Right lobe of liver (tissue), 6 donors: ENCODE data around the gene KRT23. TPM values are rescaled to one million over a fixed set of nuclear protein-coding genes. Genes with fewer than 3 reads are reported as not detected.

Source experiments
- ATAC-seq, 4 donors: fragments of 200-7000 bp; cut with Tn5 transposase; one replicate each; pipeline ENCODE4 v1.9.1; 2020; ENCODE audit warnings: mild to moderate bottlenecking in 4 of 4, moderate library complexity in 4 of 4
- DNase-seq, 3 donors: peaks; one replicate each; pipeline ENCODE4 v3.0.0-alpha.2; 2020
- H3K27ac ChIP-seq, 3 donors: fragments of 200-600 bp; one replicate each; pipeline ENCODE4 v1.8.0; 2022
- H3K27me3 ChIP-seq, 2 donors: fragments of 200-600 bp; one replicate each; pipeline ENCODE4 v1.8.0; 2022
- H3K36me3 ChIP-seq, 4 donors: fragments of 200-600 bp; sonication (generic) in 1 of 4; one replicate each; pipeline versions ENCODE4 v1.5.1 to v1.8.0; 2017 to 2022; ENCODE audit warnings: control low read depth in 1 of 4
- H3K4me1 ChIP-seq, 4 donors: fragments of 200-600 bp; sonication (generic) in 1 of 4; one replicate each; pipeline versions ENCODE4 v1.5.1 to v1.8.0; 2017 to 2022; ENCODE audit warnings: control low read depth in 1 of 4
- H3K4me3 ChIP-seq, 3 donors: fragments of 200-600 bp; one replicate each; pipeline ENCODE4 v1.8.0; 2022
- H3K9me3 ChIP-seq, 4 donors: fragments of 200-600 bp; sonication (generic) in 1 of 4; one replicate each; pipeline versions ENCODE4 v1.5.1 to v1.8.0; 2017 to 2022; ENCODE audit warnings: control low read depth in 1 of 4
- POLR2A ChIP-seq: fragments of 450-650 bp; IDR thresholded peaks from one replicate; pipeline ENCODE4 v1.6.1; 2017; ENCODE audit warnings: antibody characterized with exemption, mild to moderate bottlenecking
- WGBS: methylation state at CpG from one replicate; pipeline ENCODE4 v1.1.6; 2018; ENCODE audit warnings: low coverage, low lambda C conversion rate; ENCODE audit not compliant: insufficient coverage; ENCODE audit errors: missing lambda C conversion rate; 5-methylcytosine and 5-hydroxymethylcytosine counted together
- intact Hi-C, 2 donors: fragments of 100-400 bp; cut with DNase I; formaldehyde crosslinking; loops; one replicate each; pipeline versions ENCODE4 v1.11.2 to v1.14.1; 2022
- total RNA-seq, 6 experiments: library from RNA; depleted of rRNA in 2 of 6; stranded (reverse); fragments of >200 nt in 2 of 6; fragmentation: NEBNext Ultra II Directional in 3 of 6; extraction: Animal tissue kit (Norgen Biotek cat#: 25700) in 3 of 6; gene quantifications; one replicate each; pipeline versions ENCODE4 v1.1.0 to v1.2.4, GENCODE V29; 2016 to 2023
- TF ChIP-seq, protein P1 (sequence below), 4 donors: fragments of 200-600 bp in 3 of 4; fragments of 450-650 bp in 1 of 4; IDR thresholded peaks; one replicate each; pipeline versions ENCODE4 v1.5.1 to v1.8.0; 2016 to 2022; ENCODE audit warnings: antibody characterized with exemption in 4 of 4, mild to moderate bottlenecking in 2 of 4
- donor health status: DM: no; HTN: yes; CAD: no.
- donor health status: DM: no; HTN: no; CAD: no.
- donor health status: DM: no; HTN: no; CAD: no.
- donor health status: DM: no; HTN: yes; CAD: no.
- donor health status: DM: no; HTN: yes; CAD: no.

The KRT23 gene
- total RNA-seq, 6 experiments from 2014 or later: 0.49 to 17.6 (median 10.0) TPM; not detected in 2

DNA sequence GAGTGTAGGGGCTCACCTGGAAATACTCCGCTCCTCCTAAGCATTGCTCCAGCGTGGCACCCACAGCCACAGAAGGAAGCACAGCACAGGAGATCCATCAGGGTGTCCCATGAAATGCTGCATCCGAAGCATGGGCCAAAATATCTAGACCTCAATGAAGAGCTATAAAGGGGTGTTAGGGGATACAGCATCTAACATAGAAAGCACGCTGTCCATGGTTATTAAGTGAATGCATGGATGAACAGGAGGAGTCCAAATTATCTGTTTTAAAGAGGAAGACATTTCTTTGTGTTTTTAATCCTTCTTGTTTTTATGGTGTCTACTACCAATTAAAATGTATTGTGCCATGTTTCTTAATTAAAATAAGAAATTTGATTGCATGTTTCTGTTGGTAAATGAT, 30.8 kb downstream of the KRT23 start:
- Histone ChIP-seq H3K4me3 (no peak overlapping the region), H3K27ac (no peak overlapping the region), H3K4me1 (peaks cover 0 to 17% (median 0%) of the 10 kb centered on the region in 4 donors), H3K27me3 (no peaks in the 10 kb centered on the region), H3K9me3 (no peaks in the 10 kb centered on the region), H3K36me3 (no peaks in the 10 kb centered on the region)
- DNase-seq (no peak), ATAC-seq (no peak)
- TF ChIP-seq POLR2A: no peak
- TF ChIP-seq, protein P1, sequence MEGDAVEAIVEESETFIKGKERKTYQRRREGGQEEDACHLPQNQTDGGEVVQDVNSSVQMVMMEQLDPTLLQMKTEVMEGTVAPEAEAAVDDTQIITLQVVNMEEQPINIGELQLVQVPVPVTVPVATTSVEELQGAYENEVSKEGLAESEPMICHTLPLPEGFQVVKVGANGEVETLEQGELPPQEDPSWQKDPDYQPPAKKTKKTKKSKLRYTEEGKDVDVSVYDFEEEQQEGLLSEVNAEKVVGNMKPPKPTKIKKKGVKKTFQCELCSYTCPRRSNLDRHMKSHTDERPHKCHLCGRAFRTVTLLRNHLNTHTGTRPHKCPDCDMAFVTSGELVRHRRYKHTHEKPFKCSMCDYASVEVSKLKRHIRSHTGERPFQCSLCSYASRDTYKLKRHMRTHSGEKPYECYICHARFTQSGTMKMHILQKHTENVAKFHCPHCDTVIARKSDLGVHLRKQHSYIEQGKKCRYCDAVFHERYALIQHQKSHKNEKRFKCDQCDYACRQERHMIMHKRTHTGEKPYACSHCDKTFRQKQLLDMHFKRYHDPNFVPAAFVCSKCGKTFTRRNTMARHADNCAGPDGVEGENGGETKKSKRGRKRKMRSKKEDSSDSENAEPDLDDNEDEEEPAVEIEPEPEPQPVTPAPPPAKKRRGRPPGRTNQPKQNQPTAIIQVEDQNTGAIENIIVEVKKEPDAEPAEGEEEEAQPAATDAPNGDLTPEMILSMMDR (IDR thresholded peaks at IDR 0.05): no peak
- intact Hi-C loops: no loop called here
- WGBS: 63% methylated on average over 4 of the region's 4 CpGs

DNA sequence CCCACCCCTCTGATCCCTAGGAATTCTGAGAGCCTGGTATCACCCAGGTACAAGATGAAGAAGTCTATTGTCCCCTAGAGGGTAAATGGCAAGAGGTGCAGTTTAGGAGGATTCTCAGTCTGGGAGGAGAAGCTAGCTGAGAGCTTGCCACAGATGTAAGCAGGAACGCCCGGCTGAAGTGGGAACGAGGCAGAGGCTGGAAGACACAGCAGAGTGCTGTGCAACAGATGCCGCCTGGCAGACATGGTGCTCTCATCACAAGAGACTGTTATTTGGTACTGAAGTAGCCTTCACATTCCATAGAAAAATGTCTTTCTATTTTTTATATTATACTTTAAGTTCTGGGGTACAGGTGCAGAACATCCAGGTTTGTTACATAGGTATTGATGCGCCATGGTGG, 32.1 kb downstream of the KRT23 start:
- intact Hi-C loops: no loop called here
- Histone ChIP-seq H3K36me3 (no peaks in the 10 kb centered on the region), H3K27me3 (no peaks in the 10 kb centered on the region), H3K27ac (no peak overlapping the region), H3K9me3 (no peaks in the 10 kb centered on the region), H3K4me1 (peaks cover 0 to 23% (median 0%) of the 10 kb centered on the region in 4 donors), H3K4me3 (no peak overlapping the region)
- DNase-seq: no peak
- no peak for ATAC-seq
- TF ChIP-seq POLR2A: no peak
- TF ChIP-seq, protein P1 (IDR thresholded peaks at IDR 0.05): no peak
- WGBS: 84% methylated on average over 5 of the region's 5 CpGs

DNA sequence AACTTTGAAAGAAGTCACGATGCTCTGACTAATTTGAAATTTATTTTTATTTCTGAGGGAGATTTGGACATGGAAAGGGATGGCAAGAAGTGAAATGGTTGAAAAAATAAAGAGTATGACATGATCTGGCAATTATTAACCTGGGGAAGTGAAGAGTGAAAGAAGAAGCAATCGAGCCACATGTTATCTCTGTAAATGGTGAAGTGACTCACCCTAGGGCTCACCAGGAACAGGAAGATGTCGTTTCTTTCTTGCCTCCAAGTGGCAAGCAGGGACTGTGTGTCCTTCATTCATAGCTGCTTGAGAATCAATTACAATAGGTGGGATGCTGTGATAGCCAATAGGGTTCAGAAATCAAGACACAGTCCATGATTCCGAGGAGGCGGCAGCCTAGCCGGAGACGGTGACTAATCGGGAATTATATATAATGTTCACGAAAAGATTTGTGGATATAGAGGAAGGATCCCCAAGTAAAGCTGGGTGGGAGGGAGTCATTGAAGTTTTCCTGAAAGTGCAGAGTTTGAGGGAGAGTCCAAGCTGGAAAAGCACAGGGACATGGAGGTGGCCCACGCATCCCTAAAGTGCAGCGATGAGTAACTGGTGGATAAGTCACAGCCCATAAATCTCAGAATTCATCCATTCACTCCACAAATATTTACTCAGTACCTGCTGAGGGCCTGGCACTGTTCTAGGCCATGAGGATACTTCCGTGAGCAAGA, 34.2 kb downstream of the KRT23 start:
- ATAC-seq (peak in 3 of 4 donors; percentile 29 to 69 (median 32)), DNase-seq (peak in 1 of 3 donors; percentile 24)
- TF ChIP-seq, protein P1 (IDR thresholded peaks at IDR 0.05): no peak
- no peak for TF ChIP-seq POLR2A
- Histone ChIP-seq H3K27ac (no peak overlapping the region), H3K4me1 (peaks cover 0 to 23% (median 0%) of the 10 kb centered on the region in 4 donors), H3K36me3 (no peaks in the 10 kb centered on the region), H3K9me3 (no peaks in the 10 kb centered on the region), H3K27me3 (no peaks in the 10 kb centered on the region), H3K4me3 (no peak overlapping the region)
- intact Hi-C loops: no loop called here
- WGBS: 56% methylated on average over 12 of the region's 12 CpGs

DNA sequence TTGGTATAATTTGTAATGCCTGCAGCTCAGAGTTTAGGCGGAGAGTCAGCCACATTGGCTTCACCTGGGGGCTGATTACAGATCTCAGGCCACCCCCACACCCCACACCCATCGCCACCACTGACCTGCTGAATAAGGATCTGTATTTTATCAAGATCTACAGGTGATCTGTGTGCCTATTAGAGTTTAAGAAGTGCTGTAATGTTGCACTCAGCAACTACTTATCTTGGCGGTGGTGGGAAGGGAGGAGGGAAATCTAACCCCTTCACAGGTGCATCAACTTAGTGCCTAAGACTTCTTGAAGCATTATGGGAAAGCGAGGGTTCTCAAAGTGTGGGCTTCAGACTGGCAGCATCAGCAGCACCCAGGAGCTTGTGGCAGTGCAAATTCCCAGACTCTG, 34.9 kb downstream of the KRT23 start:
- ATAC-seq: no peak
- Histone ChIP-seq H3K27me3 (no peaks in the 10 kb centered on the region), H3K9me3 (no peaks in the 10 kb centered on the region), H3K27ac (peak overlapping the region in 2 of 3 donors; percentile 29 to 49), H3K4me3 (no peak overlapping the region), H3K36me3 (no peaks in the 10 kb centered on the region), H3K4me1 (peaks cover 0 to 23% (median 0%) of the 10 kb centered on the region in 4 donors)
- no peak for TF ChIP-seq POLR2A
- TF ChIP-seq, protein P1 (IDR thresholded peaks at IDR 0.05): no peak
- no peak for DNase-seq
- 80% methylated on average over 1 of the region's 4 CpGs for WGBS
- intact Hi-C loops: no loop called here
